HG02970 (cell line): ENCODE results near the gene CRYGC.

ENCODE experiments used
- ATAC-seq: cut with Tn5 transposase; IDR thresholded peaks from one replicate; pipeline ENCODE4 v1.9.1; 2021; ENCODE audit warnings: mild to moderate bottlenecking, moderate library complexity, moderate number of reproducible peaks; ENCODE audit not compliant: unreplicated experiment, low FRiP score

CRYGC gene

GRCh38 chr2:208129744-208130711, at the start of gene CRYGC:
Gene CRYGC, minus strand, starts transcription at chr2:208129828. Its CDS starts 36 bp downstream, at chr2:208129792.
- ATAC-seq = no peak

GRCh38 chr2:208179028-208179609, 49.5 kb upstream of the CRYGC start:
- no peak for ATAC-seq

- ATAC-seq = no peak
These were observed 46.2 kb upstream of the CRYGC start for GRCh38 chr2:208175840-208176153.

GRCh38 chr2:208175069-208175839, 45.6 kb upstream of the CRYGC start:
- peak; percentile 93 for ATAC-seq

- ATAC-seq = no peak
These were observed 44.5 kb upstream of the CRYGC start for GRCh38 chr2:208174144-208174543.

- no peak for ATAC-seq
These were observed 42.5 kb upstream of the CRYGC start for GRCh38 chr2:208172125-208172524.

- no peak for ATAC-seq
These were observed 35.5 kb upstream of the CRYGC start for GRCh38 chr2:208164951-208165755.

- ATAC-seq = no peak
These were observed 33.9 kb upstream of the CRYGC start, which contains the start of gene CRYGA for GRCh38 chr2:208163489-208163888. Gene CRYGA, minus strand, starts transcription at chr2:208163589. Its CDS starts 33 bp downstream, at chr2:208163556.

- ATAC-seq = no peak
These were observed 26.8 kb upstream of the CRYGC start for GRCh38 chr2:208156439-208156838.

GRCh38 chr2:208153156-208153555, 23.5 kb upstream of the CRYGC start:
- ATAC-seq = no peak

GRCh38 chr2:208150956-208151355, 21.3 kb upstream of the CRYGC start:
- ATAC-seq = no peak

GRCh38 chr2:208150094-208150493, 20.5 kb upstream of the CRYGC start:
- ATAC-seq = no peak

GRCh38 chr2:208148803-208149202, 19.2 kb upstream of the CRYGC start:
- ATAC-seq = no peak

- no peak for ATAC-seq
These were observed 18.1 kb upstream of the CRYGC start for GRCh38 chr2:208147759-208148158.

- ATAC-seq = no peak
These were observed 17.4 kb upstream of the CRYGC start for GRCh38 chr2:208147008-208147407.

- no peak for ATAC-seq
These were observed 16.4 kb upstream of the CRYGC start, which contains the start of gene CRYGB for GRCh38 chr2:208146006-208146405. Gene CRYGB, minus strand, starts transcription at chr2:208146158. Its CDS starts 38 bp downstream, at chr2:208146120.

- no peak for ATAC-seq
These were observed 13.5 kb upstream of the CRYGC start for GRCh38 chr2:208142925-208143799.

- ATAC-seq = no peak
These were observed 12.8 kb upstream of the CRYGC start for GRCh38 chr2:208142240-208142924.

- ATAC-seq = no peak
These were observed 9.8 kb upstream of the CRYGC start for GRCh38 chr2:208139447-208139846.
